PC-9 (cell line): ENCODE data around the gene SLC5A9. TPM values are rescaled to one million over a fixed set of nuclear protein-coding genes. Genes with fewer than 3 reads are reported as not detected.

Experiments used
- BruUV-seq: library from RNA; stranded (reverse); fragments of 400-500 nt; replicated peaks from 2 replicates; lab custom pipeline; 2021; lab: Mats Ljungman, UMichigan
- CTCF ChIA-PET: fragments of 300-600 bp; sonication (Branson Sonifier 250); formaldehyde crosslinking; loops from one replicate; lab custom pipeline; 2022; ENCODE audit warnings: antibody characterized with exemption; lab: Charles Lee
- POLR2A ChIA-PET: fragments of 300-600 bp; sonication (Branson Sonifier 250); formaldehyde crosslinking; loops from one replicate; lab custom pipeline; 2022; ENCODE audit warnings: antibody characterized with exemption; ENCODE audit not compliant: unreplicated experiment; lab: Charles Lee
- DNase-seq, 2 experiments: peaks; one replicate each; pipeline versions ENCODE4 v3.0.0 to v3.0.0-alpha.2; 2015 to 2022; ENCODE audit warnings: mixed read lengths in 1 of 2
- H2AFZ ChIP-seq: fragments of 200-600 bp; sonication (generic); 2 replicates; pipeline ENCODE4 v1.8.1; 2017; ENCODE audit warnings: antibody characterized with exemption
- H3F3A ChIP-seq: fragments of 200-600 bp; sonication (generic); 2 replicates; pipeline ENCODE4 v1.8.1; 2017; ENCODE audit warnings: antibody characterized with exemption, mild to moderate bottlenecking, low read depth; ENCODE audit not compliant: insufficient read depth
- H3K27ac ChIP-seq: fragments of 200-600 bp; sonication (generic); 2 replicates; pipeline ENCODE4 v1.6.1; 2016; ENCODE audit warnings: mixed run types
- H3K27me3 ChIP-seq: fragments of 200-600 bp; sonication (generic); 2 replicates; pipeline ENCODE4 v1.6.1; 2016; ENCODE audit warnings: low read depth, mixed run types; ENCODE audit not compliant: insufficient read depth
- H3K36me3 ChIP-seq: fragments of 200-600 bp; sonication (generic); 2 replicates; pipeline ENCODE4 v1.6.1; 2016; ENCODE audit warnings: low read depth, mixed run types
- H3K4me1 ChIP-seq: fragments of 200-600 bp; sonication (generic); replicated peaks from 2 replicates; pipeline ENCODE4 v1.6.1; 2016; ENCODE audit warnings: mixed run types; ENCODE audit not compliant: insufficient read depth
- H3K4me2 ChIP-seq: fragments of 200-600 bp; sonication (generic); 2 replicates; pipeline ENCODE4 v1.6.1; 2017; ENCODE audit warnings: mixed run types
- H3K4me3 ChIP-seq: fragments of 200-600 bp; sonication (generic); 2 replicates; pipeline ENCODE4 v1.6.1; 2016; ENCODE audit warnings: mixed run types
- H3K79me2 ChIP-seq: fragments of 200-600 bp; sonication (generic); 2 replicates; pipeline ENCODE4 v1.6.1; 2017; ENCODE audit warnings: low read depth, mixed run types
- H3K9me2 ChIP-seq: fragments of 200-600 bp; sonication (generic); 2 replicates; pipeline ENCODE4 v1.8.1; 2017; ENCODE audit warnings: mild to moderate bottlenecking; ENCODE audit not compliant: insufficient read depth
- H3K9me3 ChIP-seq: fragments of 200-600 bp; sonication (generic); 2 replicates; pipeline ENCODE4 v1.8.1; 2016; ENCODE audit warnings: low read depth; ENCODE audit not compliant: insufficient read depth
- H4K20me1 ChIP-seq: fragments of 200-600 bp; sonication (generic); 2 replicates; pipeline ENCODE4 v1.8.1; 2017; ENCODE audit not compliant: insufficient read depth
- CTCF ChIP-seq: fragments of 200-600 bp; sonication (generic); conservative IDR thresholded peaks from 2 replicates; pipeline ENCODE4 v1.6.1; 2017; ENCODE audit warnings: mixed run types, antibody characterized with exemption, mild to moderate bottlenecking, moderate library complexity
- EZH2 ChIP-seq: fragments of 200-600 bp; sonication (generic); IDR thresholded peaks from 2 replicates; pipeline ENCODE4 v1.8.0; 2017; ENCODE audit warnings: antibody characterized with exemption, low read depth
- intact Hi-C: fragments of 100-400 bp; cut with micrococcal nuclease; formaldehyde crosslinking; loops from one replicate; pipeline ENCODE4 v1.10.0; 2022; ENCODE audit not compliant: unreplicated experiment
- total RNA-seq: library from RNA; stranded (reverse); gene quantifications from 2 replicates; pipeline ENCODE4 v1.2.3, GENCODE V29; 2021

SLC5A9 gene
- total RNA-seq, 1 experiment from 2014 or later, result not detected

- Histone ChIP-seq H3K4me3 (no peak overlapping the region), H3K27me3 (peaks cover 11% of the 10 kb centered on the region; the same call in 1 of the 2 replicates), H4K20me1 (no peaks in the 10 kb centered on the region), H3K36me3 (no peaks in the 10 kb centered on the region), H2AFZ (no peak overlapping the region), H3F3A (no peaks in the 10 kb centered on the region), H3K9me3 (no peaks in the 10 kb centered on the region), H3K27ac (no peak overlapping the region), H3K4me2 (no peak overlapping the region), H3K79me2 (no peaks in the 10 kb centered on the region), H3K4me1 (no peaks in the 10 kb centered on the region), H3K9me2 (no peaks in the 10 kb centered on the region)
- no TSS peak for BruUV-seq
- intact Hi-C loops, result no loop called here
- ChIA-PET CTCF (no interaction called here), POLR2A (no interaction called here)
- DNase-seq, result no peak
- TF ChIP-seq CTCF (no peak), EZH2 (no peak)
Measured at GRCh38 chr1:48245106-48245505, 22.6 kb downstream of the SLC5A9 start.

GRCh38 chr1:48246727-48247126, 24.2 kb downstream of the SLC5A9 start:
- Histone ChIP-seq H4K20me1 (no peaks in the 10 kb centered on the region), H3K9me3 (no peaks in the 10 kb centered on the region), H3K4me3 (no peak overlapping the region), H3K27me3 (peaks cover 4% of the 10 kb centered on the region; the same call in 1 of the 2 replicates), H3K4me1 (no peaks in the 10 kb centered on the region), H3K27ac (no peak overlapping the region), H3K9me2 (no peaks in the 10 kb centered on the region), H2AFZ (no peak overlapping the region), H3K4me2 (no peak overlapping the region), H3F3A (no peaks in the 10 kb centered on the region), H3K36me3 (no peaks in the 10 kb centered on the region), H3K79me2 (no peaks in the 10 kb centered on the region)
- ChIA-PET CTCF (no interaction called here), POLR2A (no interaction called here)
- intact Hi-C loops, result no loop called here
- TF ChIP-seq CTCF (no peak), EZH2 (no peak)
- no TSS peak for BruUV-seq
- DNase-seq, result no peak

- H3K4me3 ChIP-seq, result no peak overlapping the region
- no peaks in the 10 kb centered on the region for H3K4me1 ChIP-seq
- ChIA-PET POLR2A (no interaction called here), CTCF (no interaction called here)
- H4K20me1 ChIP-seq, result no peaks in the 10 kb centered on the region
- no TSS peak for BruUV-seq
- no peak overlapping the region for H2AFZ ChIP-seq
- intact Hi-C loops, result no loop called here
- no peak for DNase-seq
- H3K36me3 ChIP-seq, result no peaks in the 10 kb centered on the region
- H3K27ac ChIP-seq, result no peak overlapping the region
- no peaks in the 10 kb centered on the region for H3F3A ChIP-seq
- no peak overlapping the region for H3K4me2 ChIP-seq
- no peaks in the 10 kb centered on the region for H3K27me3 ChIP-seq
- no peaks in the 10 kb centered on the region for H3K9me2 ChIP-seq
- H3K79me2 ChIP-seq, result no peaks in the 10 kb centered on the region
- TF ChIP-seq CTCF, result no peak
- TF ChIP-seq EZH2, result no peak
- H3K9me3 ChIP-seq, result no peaks in the 10 kb centered on the region
Measured at GRCh38 chr1:48248356-48248755, 25.8 kb downstream of the SLC5A9 start.
